OCI-LY3 (cell line): Measurements from ENCODE around the gene PTK6.

Source experiments
- EZH2phosphoT487 ChIP-seq: fragments of 200-600 bp; shearing (Covaris generic); IDR thresholded peaks from 2 replicates; pipeline ENCODE4 v1.6.1; 2018; ENCODE audit warnings: antibody characterized with exemption, mixed run types, low read depth
- TF ChIP-seq, protein P1 (sequence below): fragments of 200-600, 300-600 bp; sonication (generic); IDR thresholded peaks from 2 replicates; pipeline ENCODE4 v1.5.1; 2014; ENCODE audit warnings: antibody characterized with exemption, low read length, low read depth

DNA sequence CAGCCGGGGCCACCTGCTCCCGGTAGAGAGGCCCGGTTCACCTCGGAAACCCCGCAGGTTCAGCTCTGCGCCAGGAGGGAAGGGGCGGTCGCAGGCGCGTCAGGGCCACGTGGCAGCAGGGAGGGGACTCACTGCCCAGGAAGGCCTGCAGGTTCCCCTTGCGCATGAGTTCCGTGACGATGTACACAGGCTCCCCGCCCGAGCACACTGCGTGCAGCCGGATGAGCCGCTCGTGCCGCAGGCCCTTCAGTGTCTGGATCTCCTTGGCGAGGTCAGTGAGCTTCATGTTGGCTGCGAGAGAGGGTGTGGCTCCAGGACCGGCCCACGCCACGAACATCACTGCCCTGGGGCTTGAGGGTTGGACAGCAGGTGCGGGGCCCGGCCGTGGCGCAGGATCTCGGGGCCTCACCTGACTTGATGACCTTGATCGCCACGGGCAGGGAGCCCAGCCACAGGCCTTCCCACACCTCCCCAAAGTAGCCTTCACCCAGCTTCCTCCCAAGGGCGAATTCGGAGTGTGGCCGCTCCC, 4.9 kb upstream of the PTK6 start:
- TF ChIP-seq, protein P1, sequence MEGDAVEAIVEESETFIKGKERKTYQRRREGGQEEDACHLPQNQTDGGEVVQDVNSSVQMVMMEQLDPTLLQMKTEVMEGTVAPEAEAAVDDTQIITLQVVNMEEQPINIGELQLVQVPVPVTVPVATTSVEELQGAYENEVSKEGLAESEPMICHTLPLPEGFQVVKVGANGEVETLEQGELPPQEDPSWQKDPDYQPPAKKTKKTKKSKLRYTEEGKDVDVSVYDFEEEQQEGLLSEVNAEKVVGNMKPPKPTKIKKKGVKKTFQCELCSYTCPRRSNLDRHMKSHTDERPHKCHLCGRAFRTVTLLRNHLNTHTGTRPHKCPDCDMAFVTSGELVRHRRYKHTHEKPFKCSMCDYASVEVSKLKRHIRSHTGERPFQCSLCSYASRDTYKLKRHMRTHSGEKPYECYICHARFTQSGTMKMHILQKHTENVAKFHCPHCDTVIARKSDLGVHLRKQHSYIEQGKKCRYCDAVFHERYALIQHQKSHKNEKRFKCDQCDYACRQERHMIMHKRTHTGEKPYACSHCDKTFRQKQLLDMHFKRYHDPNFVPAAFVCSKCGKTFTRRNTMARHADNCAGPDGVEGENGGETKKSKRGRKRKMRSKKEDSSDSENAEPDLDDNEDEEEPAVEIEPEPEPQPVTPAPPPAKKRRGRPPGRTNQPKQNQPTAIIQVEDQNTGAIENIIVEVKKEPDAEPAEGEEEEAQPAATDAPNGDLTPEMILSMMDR, result no peak
- no peak for TF ChIP-seq EZH2phosphoT487
